Measurements from ENCODE around the gene SLC17A7. TPM values are rescaled to one million over a fixed set of nuclear protein-coding genes. Genes with fewer than 3 reads are reported as not detected.

The SLC17A7 gene
- total and polyA plus RNA-seq, 9 of the 15 experiments (the other 6 are each of a cell fraction or from before 2014, with no cell fraction given), result 1.1 to 15.7 (median 2.4) TPM

GRCh38 chr19:49391581-49392399 lies 49.5 kb downstream of the SLC17A7 start (continued):
- no peak for TF ChIP-seq ZNF511 (CRISPR knock-in tag; IDR thresholded peaks at IDR 0.05)
- peak; percentile 42 for TF ChIP-seq POLR2B (IDR thresholded peaks at IDR 0.05; ENCODE audit: low read depth, partially characterized antibody)
- no peak for TF ChIP-seq MAX (CRISPR knock-in tag; IDR thresholded peaks at IDR 0.05)
- TF ChIP-seq ZFP30 (CRISPR knock-in tag; IDR thresholded peaks at IDR 0.05; ENCODE audit: borderline replicate concordance), result no peak
- TF ChIP-seq CSDE1 (IDR thresholded peaks at IDR 0.05), result 0 out of 4 replicates have a peak, but pooled peaks of 1 of the 2 experiments have one; percentile 82
- TF ChIP-seq ZNF197 (CRISPR knock-in tag; IDR thresholded peaks at IDR 0.05; ENCODE audit: low read depth), result no peak
- TF ChIP-seq HMGN3 (IDR thresholded peaks at IDR 0.05; ENCODE audit: borderline replicate concordance, extremely low read depth, insufficient read length, low read depth, low read length), result no peak
- TF ChIP-seq E4F1 (CRISPR knock-in tag; IDR thresholded peaks at IDR 0.05; ENCODE audit: borderline replicate concordance), result no peak
- TF ChIP-seq RAD51 (IDR thresholded peaks at IDR 0.05; ENCODE audit: borderline replicate concordance, low read depth), result no peak
- no peak for TF ChIP-seq PRMT5 (CRISPR knock-in tag; IDR thresholded peaks at IDR 0.05)
- TF ChIP-seq CCAR2 (IDR thresholded peaks at IDR 0.05; ENCODE audit: low read depth, low read length), result no peak
- TF ChIP-seq ETV6 (IDR thresholded peaks at IDR 0.05; ENCODE audit: borderline replicate concordance in 1 of 2, low read depth in 2 of 2, low read length in 1 of 2), result no peak
- no peak for TF ChIP-seq ETV6 (CRISPR knock-in tag; IDR thresholded peaks at IDR 0.05; ENCODE audit: borderline replicate concordance)
- TF ChIP-seq HOMEZ (CRISPR knock-in tag; IDR thresholded peaks at IDR 0.05), result no peak
- no peak for TF ChIP-seq SRSF7 (optimal IDR thresholded peaks at IDR 0.05; ENCODE audit: low read depth, low read length)
- TF ChIP-seq TGIF2 (CRISPR knock-in tag; IDR thresholded peaks at IDR 0.05), result no peak
- peak; percentile 59; the same call in 1 of the 2 replicates for TF ChIP-seq JUND (IDR thresholded peaks at IDR 0.05; ENCODE audit: borderline replicate concordance, low read depth, low read length)
- TF ChIP-seq JUND (tag; IDR thresholded peaks at IDR 0.05; ENCODE audit: borderline replicate concordance, low read depth, low read length), result peak; percentile 36; the same call in 2 of the 3 replicates
- TF ChIP-seq MCM5 (IDR thresholded peaks at IDR 0.05; ENCODE audit: low read depth), result peak; percentile 91; the same call in 1 of the 2 replicates
- TF ChIP-seq PHTF2 (CRISPR knock-in tag; IDR thresholded peaks at IDR 0.05), result no peak
- no peak for TF ChIP-seq CBFA2T3 (IDR thresholded peaks at IDR 0.05)
- TF ChIP-seq TSC22D4 (tag; IDR thresholded peaks at IDR 0.05), result no peak
